Upper lobe of right lung (tissue), 1 donor: Measurements from ENCODE around the gene RAPGEF2. TPM values are rescaled to one million over a fixed set of nuclear protein-coding genes. Genes with fewer than 3 reads are reported as not detected.

Experiments used
- ATAC-seq: fragments of 200-7000 bp; cut with Tn5 transposase; one replicate; pipeline ENCODE4 v1.9.1; 2020; ENCODE audit warnings: mild to moderate bottlenecking, moderate library complexity
- DNase-seq: peaks from one replicate; pipeline ENCODE4 v3.0.0-alpha.2; 2020
- H3K27ac ChIP-seq: fragments of 200-600 bp; one replicate; pipeline ENCODE4 v1.8.0; 2022
- H3K27me3 ChIP-seq: fragments of 200-600 bp; one replicate; pipeline ENCODE4 v1.8.0; 2022; ENCODE audit warnings: mild to moderate bottlenecking
- H3K36me3 ChIP-seq: fragments of 200-600 bp; one replicate; pipeline ENCODE4 v1.8.0; 2022
- H3K4me1 ChIP-seq: fragments of 200-600 bp; one replicate; pipeline ENCODE4 v1.8.0; 2022
- H3K4me3 ChIP-seq: fragments of 200-600 bp; one replicate; pipeline ENCODE4 v1.8.0; 2022; ENCODE audit warnings: mild to moderate bottlenecking
- H3K9me3 ChIP-seq: fragments of 200-600 bp; one replicate; pipeline ENCODE4 v1.8.0; 2022
- CTCF ChIP-seq: fragments of 200-600 bp; IDR thresholded peaks from one replicate; pipeline ENCODE4 v1.8.0; 2022; ENCODE audit warnings: antibody characterized with exemption
- intact Hi-C: fragments of 100-400 bp; cut with DNase I; formaldehyde crosslinking; loops from one replicate; pipeline ENCODE4 v1.11.0; 2022
- total RNA-seq: library from RNA; stranded (reverse); fragmentation: NEBNext Ultra II Directional; extraction: Animal tissue kit (Norgen Biotek cat#: 25700); gene quantifications from one replicate; pipeline ENCODE4 v1.2.1, GENCODE V29; 2021
- donor health status: DM: no; HTN: yes; CAD: no; lungs with severe emphysema.

RAPGEF2 gene
- total RNA-seq, 1 donor from 2014 or later = 61.3 TPM

- ATAC-seq = no peak
These were observed 2.0 kb downstream of the RAPGEF2 start for GRCh38 chr4:159104694-159105414.

GRCh38 chr4:159105761-159106243 is 2.9 kb downstream of the RAPGEF2 start:
- ATAC-seq = no peak
- DNase-seq = no peak
- Histone ChIP-seq H3K27ac (no peak overlapping the region), H3K9me3 (no peaks in the 10 kb centered on the region), H3K4me3 (peak overlapping the region; percentile 71), H3K4me1 (peaks cover 21% of the 10 kb centered on the region), H3K36me3 (no peaks in the 10 kb centered on the region), H3K27me3 (no peaks in the 10 kb centered on the region)
- no peak for TF ChIP-seq CTCF
- intact Hi-C loops = no loop called here

More at GRCh38 chr4:159104694-159105414, 2.0 kb downstream of the RAPGEF2 start:
- peak; percentile 21 for TF ChIP-seq CTCF
- Histone ChIP-seq H3K4me1 (peaks cover 21% of the 10 kb centered on the region), H3K36me3 (no peaks in the 10 kb centered on the region), H3K27me3 (no peaks in the 10 kb centered on the region), H3K27ac (peak overlapping the region; percentile 94), H3K4me3 (peak overlapping the region; percentile 71), H3K9me3 (no peaks in the 10 kb centered on the region)
- no peak for DNase-seq
- intact Hi-C loops = no loop called here

GRCh38 chr4:159106636-159107035 is 3.8 kb downstream of the RAPGEF2 start:
- Histone ChIP-seq H3K27me3 (no peaks in the 10 kb centered on the region), H3K9me3 (no peaks in the 10 kb centered on the region), H3K27ac (no peak overlapping the region), H3K36me3 (no peaks in the 10 kb centered on the region), H3K4me3 (peak overlapping the region; percentile 71), H3K4me1 (peaks cover 21% of the 10 kb centered on the region)
- no peak for ATAC-seq
- intact Hi-C loops = no loop called here
- TF ChIP-seq CTCF = no peak
- DNase-seq = no peak

GRCh38 chr4:159107203-159107925 is 4.5 kb downstream of the RAPGEF2 start:
- Histone ChIP-seq H3K27ac (no peak overlapping the region), H3K27me3 (no peaks in the 10 kb centered on the region), H3K36me3 (no peaks in the 10 kb centered on the region), H3K9me3 (no peaks in the 10 kb centered on the region), H3K4me1 (peaks cover 21% of the 10 kb centered on the region), H3K4me3 (no peak overlapping the region)
- DNase-seq (no peak), ATAC-seq (no peak)
- no peak for TF ChIP-seq CTCF
- intact Hi-C loops = no loop called here

GRCh38 chr4:159108124-159108523 is 5.2 kb downstream of the RAPGEF2 start:
- ATAC-seq = no peak
- H3K9me3 ChIP-seq = no peaks in the 10 kb centered on the region
- H3K36me3 ChIP-seq = no peaks in the 10 kb centered on the region
- H3K4me3 ChIP-seq = no peak overlapping the region
- no peak overlapping the region for H3K27ac ChIP-seq
- DNase-seq = no peak
- TF ChIP-seq CTCF = no peak
- H3K27me3 ChIP-seq = no peaks in the 10 kb centered on the region
- H3K4me1 ChIP-seq = peaks cover 21% of the 10 kb centered on the region
- intact Hi-C loops = no loop called here
